Colonic mucosa (tissue), 4 donors: ENCODE results near the gene CXorf38. TPM values are rescaled to one million over a fixed set of nuclear protein-coding genes. Genes with fewer than 3 reads are reported as not detected.

Experiments
- DNase-seq: peaks from one replicate; pipeline ENCODE4 v3.0.0-alpha.2; 2020
- H3K27ac ChIP-seq: fragments of 200-600 bp; one replicate; pipeline ENCODE4 v1.8.0; 2021
- H3K27me3 ChIP-seq: fragments of 200-600 bp; one replicate; pipeline ENCODE4 v1.8.0; 2021
- H3K36me3 ChIP-seq: fragments of 200-600 bp; one replicate; pipeline ENCODE4 v1.8.0; 2021
- H3K4me1 ChIP-seq: fragments of 200-600 bp; one replicate; pipeline ENCODE4 v1.8.0; 2021; ENCODE audit warnings: mild to moderate bottlenecking
- H3K4me3 ChIP-seq: fragments of 200-600 bp; one replicate; pipeline ENCODE4 v1.8.0; 2021
- H3K9ac ChIP-seq, 2 donors: one replicate each; pipeline ENCODE4 v1.7.0; 2013; ENCODE audit warnings: control low read depth in 2 of 2, low read depth in 2 of 2, low read length in 2 of 2
- H3K9me3 ChIP-seq: fragments of 200-600 bp; one replicate; pipeline ENCODE4 v1.8.0; 2021
- CTCF ChIP-seq: fragments of 200-600 bp; IDR thresholded peaks from one replicate; pipeline ENCODE4 v1.8.0; 2022; ENCODE audit warnings: antibody characterized with exemption, mild to moderate bottlenecking
- intact Hi-C: fragments of 100-400 bp; cut with DNase I; formaldehyde crosslinking; loops from one replicate; pipeline ENCODE4 v1.14.1; 2022
- total RNA-seq, 2 donors: library from RNA; stranded (reverse); fragmentation: NEBNext Ultra II Directional in 1 of 2; extraction: Animal tissue kit (Norgen Biotek cat#: 25700) in 1 of 2; gene quantifications; one replicate each; pipeline ENCODE4 v1.2.1, GENCODE V29; 2021
- donor health status: healthy.
- donor health status: DM: no; HTN: no; CAD: no.
- donor health status: DM: no; HTN: no; CAD: no.

CXorf38 gene
- total RNA-seq, 2 donors from 2014 or later = 18.2 to 19.5 TPM

- DNase-seq = peak; percentile 62
- intact Hi-C loops = no loop called here
- TF ChIP-seq CTCF = no peak
- H3K27me3 ChIP-seq = no peaks in the 10 kb centered on the region
- H3K4me3 ChIP-seq = peak overlapping the region; percentile 79
- H3K27ac ChIP-seq = peak overlapping the region; percentile 79
- H3K4me1 ChIP-seq = peaks cover 4% of the 10 kb centered on the region
- H3K36me3 ChIP-seq = no peaks in the 10 kb centered on the region
- peak overlapping the region; percentile 81 to 90 for H3K9ac ChIP-seq
- no peaks in the 10 kb centered on the region for H3K9me3 ChIP-seq
Observed at GRCh38 chrX:40646489-40647306, 663 bp downstream of the CXorf38 start.

- Histone ChIP-seq H3K9ac (peak overlapping the region; percentile 41 to 74), H3K4me3 (peak overlapping the region; percentile 12), H3K27ac (peak overlapping the region; percentile 80), H3K27me3 (no peaks in the 10 kb centered on the region), H3K36me3 (no peaks in the 10 kb centered on the region), H3K9me3 (no peaks in the 10 kb centered on the region), H3K4me1 (peaks cover 4% of the 10 kb centered on the region)
- DNase-seq = peak; percentile 80
- intact Hi-C loops = no loop called here
- no peak for TF ChIP-seq CTCF
Observed at GRCh38 chrX:40644821-40645358, 2.5 kb downstream of the CXorf38 start.

- Histone ChIP-seq H3K9ac (peak overlapping the region in 1 of 2 donors; percentile 74), H3K27ac (peak overlapping the region; percentile 80), H3K36me3 (no peaks in the 10 kb centered on the region), H3K27me3 (no peaks in the 10 kb centered on the region), H3K4me3 (no peak overlapping the region), H3K9me3 (no peaks in the 10 kb centered on the region), H3K4me1 (peaks cover 4% of the 10 kb centered on the region)
- no peak for DNase-seq
- TF ChIP-seq CTCF = no peak
- intact Hi-C loops = no loop called here
Observed at GRCh38 chrX:40644176-40644575, 3.2 kb downstream of the CXorf38 start.

- TF ChIP-seq CTCF = no peak
- H3K27me3 ChIP-seq = no peaks in the 10 kb centered on the region
- no peak for DNase-seq
- intact Hi-C loops = no loop called here
- H3K9me3 ChIP-seq = no peaks in the 10 kb centered on the region
- no peak overlapping the region for H3K9ac ChIP-seq
- peaks cover 13% of the 10 kb centered on the region for H3K36me3 ChIP-seq
- no peak overlapping the region for H3K4me3 ChIP-seq
- no peak overlapping the region for H3K27ac ChIP-seq
- H3K4me1 ChIP-seq = no peaks in the 10 kb centered on the region
Observed at GRCh38 chrX:40637687-40638086, 9.7 kb downstream of the CXorf38 start.

- H3K9ac ChIP-seq = no peak overlapping the region
- H3K27ac ChIP-seq = no peak overlapping the region
- intact Hi-C loops = no loop called here
- H3K36me3 ChIP-seq = peaks cover 19% of the 10 kb centered on the region
- no peaks in the 10 kb centered on the region for H3K27me3 ChIP-seq
- H3K4me1 ChIP-seq = no peaks in the 10 kb centered on the region
- H3K4me3 ChIP-seq = no peak overlapping the region
- H3K9me3 ChIP-seq = no peaks in the 10 kb centered on the region
- TF ChIP-seq CTCF = no peak
- DNase-seq = no peak
Observed at GRCh38 chrX:40632199-40632598, 15.2 kb downstream of the CXorf38 start.
